Activated CD4-positive, alpha-beta T cell treated with anti-CD3 and anti-CD28 coated beads for 4 hours (primary cell): ENCODE results near the gene PTGES2.
"Not testable (repeated sequence)": the region's sequence is repeated elsewhere in the genome, so short reads cannot be mapped to it uniquely, and the experiment has no call there.

Source experiments
- DNase-seq, 2 donors: peaks; one replicate each; pipeline ENCODE4 v3.0.0-alpha.2; 2020

PTGES2 gene

DNA sequence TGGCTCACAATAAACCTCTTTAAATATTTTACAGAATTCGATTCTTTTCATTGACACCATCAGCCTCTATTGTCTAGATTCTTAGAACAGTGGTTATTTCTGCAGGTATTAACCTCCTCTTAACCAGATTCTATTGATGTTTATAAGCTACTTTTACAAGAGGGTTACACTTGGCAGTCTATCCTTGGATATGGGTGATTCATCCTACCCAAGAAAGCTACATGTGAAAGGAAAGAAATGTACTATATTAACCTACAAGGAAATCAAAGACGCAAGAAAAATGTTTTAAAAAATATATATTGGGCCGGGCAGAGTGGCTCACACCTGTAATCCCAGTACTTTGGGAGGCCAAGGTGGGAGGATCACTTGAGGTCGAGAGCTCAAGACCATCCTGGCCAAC lies 42.8 kb downstream of the PTGES2 start:
- no peak for DNase-seq

DNA sequence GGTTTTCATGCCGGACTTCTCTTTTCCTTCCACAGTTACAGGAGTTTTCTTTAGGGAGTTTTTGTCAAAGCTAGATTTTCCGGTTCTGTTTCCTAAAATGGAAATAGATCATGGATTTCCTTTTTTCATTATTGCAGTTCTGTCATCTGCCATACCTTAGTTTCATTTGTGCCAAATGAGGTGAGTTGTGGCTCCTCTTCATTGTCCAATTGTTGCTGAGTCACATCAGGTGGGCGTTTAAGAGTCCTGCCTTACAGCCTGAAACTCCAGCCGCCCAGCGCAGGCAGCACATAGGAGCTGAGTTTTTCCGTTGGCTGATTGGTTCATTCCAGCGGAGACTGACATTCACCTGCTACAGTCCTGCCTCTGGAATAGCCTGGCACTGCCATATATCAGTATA lies 45.4 kb downstream of the PTGES2 start:
- no peak for DNase-seq

DNA sequence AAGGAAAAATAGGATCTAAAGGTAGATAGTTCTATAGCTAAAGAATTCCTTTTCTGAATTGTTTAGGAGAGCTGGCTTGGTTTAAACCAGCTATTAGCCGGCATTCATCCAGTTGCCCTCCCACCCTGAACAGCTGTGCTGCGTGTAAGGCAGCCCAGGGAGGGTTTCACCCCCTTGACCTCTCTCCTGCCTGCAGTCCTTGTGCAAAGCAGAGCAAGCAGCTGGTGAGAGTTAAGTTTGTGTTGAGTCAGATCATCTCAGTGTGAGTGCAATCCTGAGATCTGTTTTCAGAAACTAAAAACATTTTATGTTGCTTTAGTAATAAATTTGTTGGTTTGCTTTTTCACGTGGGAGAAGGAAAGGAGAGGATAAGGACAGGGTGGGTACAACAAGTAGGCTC lies 46.5 kb downstream of the PTGES2 start:
- no peak for DNase-seq

- DNase-seq = no peak
Measured at GRCh38 chr9:128080206-128080605, 47.3 kb downstream of the PTGES2 start.

GRCh38 chr9:128078504-128079434 lies 48.8 kb downstream of the PTGES2 start:
- DNase-seq = no peak

GRCh38 chr9:128077847-128078503 lies 49.6 kb downstream of the PTGES2 start:
- no peak for DNase-seq

DNA sequence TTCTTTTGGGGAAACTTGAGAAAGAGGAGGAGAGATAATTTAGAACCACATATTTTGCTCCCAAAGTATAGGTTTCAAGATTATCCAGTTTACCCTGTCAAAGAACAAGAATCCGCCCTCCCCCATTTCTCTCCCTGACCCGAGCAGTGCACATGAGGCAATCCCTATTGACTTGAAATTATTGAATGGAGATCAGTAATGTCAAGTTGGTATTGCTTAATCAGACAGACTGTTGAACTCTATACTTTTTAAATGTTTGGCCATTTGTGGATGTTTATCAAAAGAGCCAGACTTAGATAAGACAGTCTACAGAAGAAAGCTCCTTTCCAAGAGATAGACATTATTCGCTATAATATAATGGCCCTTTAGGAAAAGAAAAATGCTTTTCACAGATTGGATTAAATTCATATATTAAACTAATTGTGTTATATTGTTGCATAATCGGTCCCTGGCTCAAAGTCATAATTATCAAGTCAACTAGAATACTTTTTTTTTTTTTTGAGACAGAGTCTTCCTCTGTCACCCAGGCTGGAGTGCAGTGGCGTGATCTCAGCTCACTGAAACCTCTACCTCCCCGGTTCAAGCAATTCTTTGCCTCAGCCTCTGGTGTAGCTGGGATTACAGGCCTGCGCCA lies 54.2 kb downstream of the PTGES2 start:
- DNase-seq = no peak

- peak; percentile 65 to 66 for DNase-seq
Measured at GRCh38 chr9:128072144-128073021, 55.1 kb downstream of the PTGES2 start.

DNA sequence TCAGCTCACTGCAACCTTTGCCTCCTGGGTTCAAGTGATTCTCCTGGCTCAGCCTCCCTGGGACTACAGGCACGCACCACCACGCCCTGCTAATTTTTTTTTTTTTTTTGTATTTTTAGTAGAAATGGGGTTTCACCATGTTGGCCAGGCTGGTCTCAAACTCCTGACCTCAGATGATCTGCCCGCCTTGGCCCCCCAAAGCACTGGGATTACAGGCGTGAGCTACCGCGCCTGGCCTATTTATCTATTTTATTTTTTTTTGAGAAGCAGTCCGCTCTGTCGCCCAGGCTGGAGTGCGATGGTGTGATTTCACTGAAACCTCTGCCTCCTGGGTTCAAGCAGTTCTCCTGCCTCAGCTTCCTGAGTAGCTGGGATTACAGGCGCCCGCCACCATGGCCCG lies 56.1 kb downstream of the PTGES2 start:
- not testable (repeated sequence) for DNase-seq

- no peak for DNase-seq
Measured at GRCh38 chr9:128070874-128071273, 56.7 kb downstream of the PTGES2 start.
